Activated CD4-positive, alpha-beta T cell treated with anti-CD3 and anti-CD28 coated beads, Interleukin-2, Interleukin-6, amounts not matched to agents 100 ng/mL and 50 ng/mL, durations not matched to agents 16 hours and 8 hours (primary cell): ENCODE data around the gene HLF.
"Not testable (repeated sequence)": the region's sequence is repeated elsewhere in the genome, so short reads cannot be mapped to it uniquely, and the experiment has no call there.

Source experiments
- DNase-seq: peaks from one replicate; pipeline ENCODE4 v3.0.0-alpha.2; 2020

Gene HLF

GRCh38 chr17:55312852-55313251 is 48.1 kb downstream of the HLF start:
- no peak for DNase-seq

GRCh38 chr17:55314061-55314783 is 49.5 kb downstream of the HLF start:
- no peak for DNase-seq

- peak; percentile 70 for DNase-seq
Measured at GRCh38 chr17:55314784-55315491, 50.2 kb downstream of the HLF start.

GRCh38 chr17:55316499-55316898 is 51.7 kb downstream of the HLF start:
- DNase-seq: no peak

- no peak for DNase-seq
Measured at GRCh38 chr17:55317284-55317683, 52.5 kb downstream of the HLF start.

- no peak for DNase-seq
Measured at GRCh38 chr17:55318081-55318480, 53.3 kb downstream of the HLF start.

- DNase-seq: no peak
Measured at GRCh38 chr17:55318715-55319487, 54.1 kb downstream of the HLF start.

- no peak for DNase-seq
Measured at GRCh38 chr17:55319933-55320593, 55.3 kb downstream of the HLF start.

- no peak for DNase-seq
Measured at GRCh38 chr17:55320594-55321426, 56.0 kb downstream of the HLF start.

GRCh38 chr17:55321427-55322060 is 56.8 kb downstream of the HLF start:
- DNase-seq: no peak

GRCh38 chr17:55322453-55322985 is 57.8 kb downstream of the HLF start:
- DNase-seq: no peak

- no peak for DNase-seq
Measured at GRCh38 chr17:55323518-55324295, 58.9 kb downstream of the HLF start.

GRCh38 chr17:55324296-55324978 is 59.7 kb downstream of the HLF start:
- no peak for DNase-seq

- no peak for DNase-seq
Measured at GRCh38 chr17:55325406-55325805, 60.6 kb downstream of the HLF start.

- DNase-seq: no peak
Measured at GRCh38 chr17:55326030-55326429, 61.3 kb downstream of the HLF start.

- DNase-seq: no peak
Measured at GRCh38 chr17:55327225-55328088, 62.7 kb downstream of the HLF start.

GRCh38 chr17:55328514-55328913 is 63.8 kb downstream of the HLF start:
- not testable (repeated sequence) for DNase-seq

GRCh38 chr17:55330344-55330933 is 65.7 kb downstream of the HLF start:
- no peak for DNase-seq
